Occipital lobe (tissue), 2 donors: Measurements from ENCODE around the gene KMT2A. TPM values are rescaled to one million over a fixed set of nuclear protein-coding genes. Genes with fewer than 3 reads are reported as not detected.
"Not testable (repeated sequence)": the region's sequence is repeated elsewhere in the genome, so short reads cannot be mapped to it uniquely, and the experiment has no call there.

ENCODE experiments used
- DNase-seq: peaks from one replicate; lab custom pipeline; 2025; lab: John Stamatoyannopoulos, UW
- total RNA-seq: library from RNA; depleted of rRNA; stranded (reverse); fragments of >200 nt; gene quantifications from one replicate; pipeline ENCODE4 v1.2.3, GENCODE V29; 2014

The KMT2A gene
- total RNA-seq, 1 donor from 2014 or later: 55.4 TPM

DNA sequence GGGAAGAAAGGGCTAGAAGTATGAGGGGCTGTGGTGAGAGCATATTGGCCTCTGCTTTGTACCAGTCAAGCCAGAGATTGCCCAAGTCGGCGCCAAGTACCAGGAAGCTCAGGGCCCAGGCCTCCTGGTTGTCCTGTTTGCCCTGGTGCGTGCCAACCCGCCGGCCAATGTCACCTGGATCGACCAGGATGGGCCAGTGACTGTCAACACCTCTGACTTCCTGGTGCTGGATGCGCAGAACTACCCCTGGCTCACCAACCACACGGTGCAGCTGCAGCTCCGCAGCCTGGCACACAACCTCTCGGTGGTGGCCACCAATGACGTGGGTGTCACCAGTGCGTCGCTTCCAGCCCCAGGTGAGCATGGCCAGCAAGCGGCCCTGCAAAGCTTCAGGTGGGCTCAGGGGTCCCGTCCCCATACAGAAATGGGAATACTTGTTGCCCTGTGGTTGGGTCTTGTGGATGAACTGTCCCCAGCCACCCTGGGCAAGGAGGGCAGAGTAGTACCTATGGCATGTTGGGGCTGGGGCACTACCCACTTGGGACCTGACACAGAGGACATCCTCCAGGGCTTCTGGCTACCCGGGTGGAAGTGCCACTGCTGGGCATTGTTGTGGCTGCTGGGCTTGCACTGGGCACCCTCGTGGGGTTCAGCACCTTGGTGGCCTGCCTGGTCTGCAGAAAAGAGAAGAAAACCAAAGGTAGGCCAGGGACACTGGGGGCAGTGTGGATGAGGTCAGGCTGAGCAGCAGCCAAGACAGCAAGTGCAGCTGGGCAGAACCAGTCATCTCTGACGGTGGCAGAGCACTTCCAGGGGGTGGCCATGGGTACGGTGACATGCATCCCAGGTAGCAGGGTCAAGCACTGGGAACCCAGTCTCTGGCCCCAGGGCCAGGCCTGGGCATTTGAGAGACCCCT lies 96.8 kb downstream of the KMT2A start:
- no peak for DNase-seq

DNA sequence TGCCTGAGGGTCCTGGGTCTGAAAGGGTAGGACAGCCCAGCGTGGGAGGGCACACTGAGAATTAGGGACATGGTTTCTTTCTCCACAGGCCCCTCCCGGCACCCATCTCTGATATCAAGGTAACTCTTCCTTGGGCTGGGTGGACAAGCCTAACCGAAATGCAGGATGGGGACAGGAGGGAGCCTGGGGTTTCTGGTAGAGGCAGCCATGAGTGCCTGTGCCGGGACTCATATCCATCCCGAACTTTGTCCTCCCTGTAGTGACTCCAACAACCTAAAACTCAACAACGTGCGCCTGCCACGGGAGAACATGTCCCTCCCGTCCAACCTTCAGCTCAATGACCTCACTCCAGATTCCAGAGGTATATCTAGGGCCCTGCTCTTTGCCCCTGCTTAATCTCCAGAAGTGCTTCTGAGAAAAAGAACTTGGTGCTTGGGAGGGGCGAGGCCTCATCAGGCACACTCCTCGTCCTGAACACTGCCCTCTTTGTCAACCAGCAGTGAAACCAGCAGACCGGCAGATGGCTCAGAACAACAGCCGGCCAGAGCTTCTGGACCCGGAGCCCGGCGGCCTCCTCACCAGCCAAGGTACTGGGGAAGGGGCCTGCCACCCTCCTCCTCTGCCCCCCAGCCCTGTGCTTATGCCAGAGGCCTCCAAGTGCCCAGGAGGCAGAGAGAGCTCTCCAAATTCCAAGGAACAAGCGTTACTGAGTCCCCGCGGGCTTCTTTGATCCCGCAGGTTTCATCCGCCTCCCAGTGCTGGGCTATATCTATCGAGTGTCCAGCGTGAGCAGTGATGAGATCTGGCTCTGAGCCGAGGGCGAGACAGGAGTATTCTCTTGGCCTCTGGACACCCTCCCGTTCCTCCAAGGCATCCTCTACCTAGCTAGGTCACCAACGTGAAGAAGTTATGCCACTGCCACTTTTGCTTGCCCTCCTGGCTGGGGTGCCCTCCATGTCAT lies 97.8 kb downstream of the KMT2A start:
- DNase-seq: no peak

DNA sequence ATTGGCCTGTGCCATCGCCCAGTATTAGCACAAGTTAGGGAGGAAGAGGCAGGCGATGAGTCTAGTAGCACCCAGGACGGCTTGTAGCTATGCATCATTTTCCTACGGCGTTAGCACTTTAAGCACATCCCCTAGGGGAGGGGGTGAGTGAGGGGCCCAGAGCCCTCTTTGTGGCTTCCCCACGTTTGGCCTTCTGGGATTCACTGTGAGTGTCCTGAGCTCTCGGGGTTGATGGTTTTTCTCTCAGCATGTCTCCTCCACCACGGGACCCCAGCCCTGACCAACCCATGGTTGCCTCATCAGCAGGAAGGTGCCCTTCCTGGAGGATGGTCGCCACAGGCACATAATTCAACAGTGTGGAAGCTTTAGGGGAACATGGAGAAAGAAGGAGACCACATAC lies 99.0 kb downstream of the KMT2A start:
- DNase-seq: no peak

DNA sequence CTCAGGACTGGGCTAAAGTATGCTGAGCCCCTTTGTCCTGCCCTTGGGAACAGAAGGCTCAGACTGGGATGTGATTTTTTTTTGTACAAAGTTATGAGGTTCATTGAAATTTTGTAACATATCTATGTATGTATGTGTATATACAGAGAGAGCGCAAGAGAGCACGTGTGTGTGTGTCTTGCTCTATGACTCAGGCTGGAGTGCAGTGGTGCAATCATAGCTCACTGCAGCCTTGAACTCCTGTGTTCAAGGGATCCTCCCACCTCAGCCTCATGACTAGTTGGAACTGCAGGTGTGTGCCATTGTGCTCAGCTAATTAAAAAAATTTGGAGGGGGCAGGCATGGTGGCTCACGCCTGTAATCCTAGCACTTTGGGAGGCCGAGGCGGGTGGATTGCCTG lies 100.4 kb downstream of the KMT2A start:
- no peak for DNase-seq

DNA sequence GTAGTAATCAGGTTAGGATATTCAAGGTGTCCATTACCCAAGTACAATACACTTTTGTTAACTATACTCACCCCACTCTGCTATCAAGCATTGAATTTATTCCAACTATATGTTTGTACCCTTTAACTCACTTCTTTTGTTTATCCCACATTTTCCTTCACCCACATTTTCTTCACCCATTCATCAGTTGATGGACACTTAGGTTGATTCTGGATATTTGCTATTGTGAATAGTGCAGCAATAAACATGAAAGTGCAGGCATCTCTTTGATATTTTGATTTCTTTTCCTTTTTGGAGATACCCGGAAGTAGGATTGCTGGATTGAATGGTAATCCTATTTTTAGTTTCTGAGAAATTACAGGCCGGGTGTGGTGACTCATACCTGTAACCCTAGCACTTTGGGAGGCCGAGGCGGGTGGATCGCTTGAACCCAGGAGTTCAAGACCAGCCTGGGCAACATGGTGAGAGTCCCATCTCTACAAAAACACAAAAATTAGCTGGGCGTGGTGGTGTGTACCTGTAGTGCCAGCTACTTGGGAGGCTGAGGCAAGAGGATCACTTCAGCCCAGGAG lies 101.2 kb downstream of the KMT2A start:
- DNase-seq: no peak

DNA sequence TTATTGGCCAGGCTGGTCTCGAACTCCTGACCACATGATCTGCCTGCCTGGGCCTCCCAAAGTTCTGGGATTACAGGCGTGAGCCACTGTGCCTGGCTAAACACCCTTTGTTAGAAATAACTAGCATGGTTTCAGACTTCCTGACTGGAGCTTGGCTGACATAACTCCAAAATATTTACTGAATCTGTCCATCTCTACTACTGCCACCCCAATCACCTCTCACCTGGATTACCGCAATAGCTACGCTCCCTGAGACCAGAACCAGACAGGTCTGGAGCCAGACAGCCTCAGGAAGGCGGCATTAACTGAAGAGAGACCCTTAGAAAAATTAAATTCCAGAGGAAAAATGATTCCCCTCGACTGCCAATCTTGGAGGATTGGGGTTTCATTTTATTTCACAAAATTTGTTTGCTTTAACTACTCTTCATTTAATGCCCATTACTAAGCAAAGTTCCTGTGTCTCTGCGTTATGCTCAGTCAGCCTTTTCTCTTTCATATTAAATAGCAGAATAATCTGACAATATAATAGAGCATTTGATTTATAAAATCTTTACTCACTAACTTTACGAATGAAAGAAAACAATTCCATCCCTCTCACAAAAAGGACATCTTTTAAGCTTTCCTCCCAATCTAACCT lies 107.8 kb downstream of the KMT2A start:
- no peak for DNase-seq

DNA sequence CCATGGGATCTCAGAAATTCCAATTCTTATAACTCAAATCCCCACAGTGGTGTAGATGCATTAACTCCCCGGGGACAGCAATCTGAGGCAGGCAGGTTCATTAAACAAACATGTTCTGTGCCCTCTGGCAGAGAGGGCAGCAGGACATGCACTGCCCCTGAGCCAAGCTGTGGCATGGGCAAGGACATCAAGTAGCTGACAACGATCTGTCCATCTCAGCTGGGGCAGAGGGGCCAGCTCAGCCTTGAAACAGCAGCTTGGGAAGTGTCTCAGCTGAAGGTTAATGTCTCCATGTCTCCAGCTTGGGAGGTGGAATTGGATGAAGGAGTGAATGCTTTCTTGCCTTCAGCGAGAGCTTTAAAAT lies 108.3 kb downstream of the KMT2A start:
- DNase-seq: no peak

DNA sequence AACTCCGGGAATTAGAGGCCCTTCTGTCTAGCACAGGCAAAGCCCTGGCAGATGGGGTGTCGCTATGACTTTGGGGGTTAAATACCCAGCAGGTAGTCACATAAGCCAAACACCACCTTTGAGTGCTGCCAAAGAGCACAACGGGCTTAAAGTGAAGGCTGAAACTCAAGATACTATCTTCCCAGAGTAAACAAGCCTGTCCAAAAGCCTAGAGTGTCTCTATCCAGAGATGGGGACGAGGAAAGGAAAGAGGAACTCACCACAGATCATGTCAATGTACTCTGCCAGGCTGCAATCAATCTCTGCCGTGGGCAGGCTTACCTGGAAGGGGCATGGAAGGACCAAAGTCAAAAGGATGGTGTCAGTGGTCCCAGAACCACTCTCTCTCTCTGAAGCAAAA lies 109.2 kb downstream of the KMT2A start:
- DNase-seq: no peak

DNA sequence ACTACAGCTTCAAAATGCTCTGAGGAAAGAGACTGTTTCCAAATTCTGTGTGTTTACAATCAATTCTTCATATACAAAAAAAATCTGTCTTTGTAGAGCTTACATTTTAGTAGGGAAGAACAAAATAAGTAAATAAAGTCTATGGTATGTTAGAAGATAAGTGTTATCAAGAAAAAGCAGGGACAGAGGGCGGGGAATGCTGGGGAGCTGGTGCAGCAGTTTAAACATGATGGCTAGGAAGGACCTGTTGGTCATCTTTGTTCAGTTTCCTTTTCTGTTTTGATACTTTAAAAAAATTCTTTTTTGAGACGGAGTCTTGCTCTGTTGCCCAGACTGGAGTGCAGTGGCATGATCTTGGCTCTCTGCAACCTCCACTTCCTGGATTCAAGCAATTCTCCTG lies 110.8 kb downstream of the KMT2A start:
- no peak for DNase-seq

DNA sequence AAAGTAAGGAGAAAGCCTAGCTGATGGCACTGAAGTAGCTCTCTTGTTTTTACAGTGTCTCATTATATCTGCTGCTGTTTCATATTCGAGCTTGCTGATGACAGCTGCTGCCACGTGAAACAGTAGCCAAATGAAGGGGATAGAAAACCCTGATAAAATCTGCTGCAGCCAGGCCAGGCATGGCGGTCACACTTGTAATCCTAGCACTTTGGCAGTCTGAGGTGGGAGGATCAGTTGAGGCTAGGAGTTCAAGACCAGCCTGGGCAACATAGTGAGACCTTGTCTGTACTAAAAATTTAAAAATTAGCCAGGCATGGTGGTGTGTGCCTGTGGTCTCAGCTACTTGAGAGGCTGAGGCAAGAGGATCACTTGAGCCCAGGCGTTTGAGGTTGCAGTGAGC lies 116.0 kb downstream of the KMT2A start:
- no peak for DNase-seq

DNA sequence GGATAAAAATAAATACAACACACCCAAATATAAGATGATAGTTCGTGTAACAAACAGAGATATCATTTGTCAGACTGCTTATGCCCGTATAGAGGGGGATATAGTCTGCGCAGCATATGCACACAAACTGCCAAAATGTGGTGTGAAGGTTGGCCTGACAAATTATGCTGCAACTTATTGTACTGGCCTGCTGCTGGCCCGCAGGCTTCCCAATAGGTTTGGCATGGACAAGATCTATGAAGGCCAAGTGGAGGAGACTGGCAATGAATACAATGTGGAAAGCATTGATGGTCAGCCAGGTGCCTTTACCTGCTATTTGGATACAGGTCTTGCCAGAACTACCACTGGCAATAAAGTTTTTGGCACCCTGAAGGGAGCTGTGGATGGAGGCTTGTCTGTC lies 124.5 kb downstream of the KMT2A start:
- no peak for DNase-seq

DNA sequence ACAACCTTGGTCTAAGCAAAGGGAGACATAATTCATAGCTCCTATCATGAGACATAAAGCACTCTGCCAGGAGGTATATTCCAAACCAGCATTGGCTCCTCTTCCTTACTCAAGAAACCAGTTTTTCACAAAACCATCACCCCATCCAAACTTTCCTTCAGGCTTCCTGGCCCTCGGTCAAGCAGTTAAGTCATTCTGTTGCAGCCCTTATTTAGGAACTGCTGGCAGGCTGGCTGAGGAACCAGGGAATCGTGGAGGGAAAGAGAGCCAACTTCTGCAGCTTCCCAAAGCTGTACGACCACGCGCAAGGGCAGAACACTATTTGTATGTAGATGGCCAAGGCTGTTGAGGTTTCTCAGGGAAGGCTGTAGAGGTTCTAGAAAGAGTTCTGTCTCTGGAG lies 128.8 kb downstream of the KMT2A start:
- peak; percentile 17 for DNase-seq

DNA sequence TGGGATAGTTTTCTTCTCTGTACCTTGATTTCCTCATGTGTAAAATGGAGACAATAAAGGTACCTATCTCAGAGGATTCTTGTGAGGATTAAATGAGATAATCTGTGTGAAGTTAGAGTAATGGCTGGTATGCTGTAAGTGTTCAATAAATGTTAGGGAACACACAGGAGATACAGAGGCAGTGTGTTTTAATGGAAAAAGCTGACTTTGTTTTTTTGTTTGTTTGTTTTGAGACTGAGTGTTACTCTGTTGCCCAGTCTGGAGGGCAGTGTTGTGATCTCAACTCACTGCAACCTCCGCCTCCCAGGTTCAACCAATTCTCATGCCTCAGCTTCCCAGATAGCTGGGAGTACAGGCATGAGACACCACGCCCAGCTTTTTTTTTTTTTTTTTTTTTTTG lies 133.4 kb downstream of the KMT2A start:
- DNase-seq: no peak

DNA sequence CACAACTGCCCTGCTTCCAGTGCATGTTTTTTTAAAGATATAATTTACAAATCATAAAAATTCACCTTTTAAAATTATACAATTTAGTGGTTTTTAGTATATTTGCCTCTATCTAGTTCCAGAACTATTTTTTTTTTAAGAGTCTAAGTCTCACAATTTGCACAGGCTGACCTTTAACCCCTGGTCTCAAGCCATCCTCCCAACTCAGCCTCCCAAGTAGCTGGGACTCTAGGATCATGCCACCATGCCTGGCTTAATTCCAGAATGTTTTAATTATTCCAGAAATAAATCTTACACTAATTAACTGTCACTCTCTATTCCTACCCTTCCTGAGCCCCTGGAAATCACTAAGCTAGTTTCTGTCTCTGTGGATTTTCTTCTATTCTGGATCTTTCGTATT lies 134.5 kb downstream of the KMT2A start:
- DNase-seq: no peak

DNA sequence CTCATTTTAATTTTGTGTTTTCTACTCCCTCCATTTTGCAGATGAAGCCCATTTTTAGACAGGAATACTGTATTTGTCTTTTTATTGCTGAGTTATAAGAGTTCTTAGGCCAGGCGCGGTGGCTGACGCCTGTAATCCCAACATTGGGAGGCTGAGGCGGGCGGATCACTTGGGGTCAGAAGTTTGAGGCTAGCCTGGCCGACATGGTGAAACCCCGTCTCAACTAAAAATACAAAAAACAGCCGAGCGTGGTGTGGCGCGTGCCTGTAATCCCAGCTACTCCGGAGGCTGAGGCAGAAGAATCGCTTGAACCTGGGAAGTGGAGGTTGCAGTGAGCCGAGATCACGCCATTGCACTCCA lies 135.4 kb downstream of the KMT2A start:
- not testable (repeated sequence) for DNase-seq

DNA sequence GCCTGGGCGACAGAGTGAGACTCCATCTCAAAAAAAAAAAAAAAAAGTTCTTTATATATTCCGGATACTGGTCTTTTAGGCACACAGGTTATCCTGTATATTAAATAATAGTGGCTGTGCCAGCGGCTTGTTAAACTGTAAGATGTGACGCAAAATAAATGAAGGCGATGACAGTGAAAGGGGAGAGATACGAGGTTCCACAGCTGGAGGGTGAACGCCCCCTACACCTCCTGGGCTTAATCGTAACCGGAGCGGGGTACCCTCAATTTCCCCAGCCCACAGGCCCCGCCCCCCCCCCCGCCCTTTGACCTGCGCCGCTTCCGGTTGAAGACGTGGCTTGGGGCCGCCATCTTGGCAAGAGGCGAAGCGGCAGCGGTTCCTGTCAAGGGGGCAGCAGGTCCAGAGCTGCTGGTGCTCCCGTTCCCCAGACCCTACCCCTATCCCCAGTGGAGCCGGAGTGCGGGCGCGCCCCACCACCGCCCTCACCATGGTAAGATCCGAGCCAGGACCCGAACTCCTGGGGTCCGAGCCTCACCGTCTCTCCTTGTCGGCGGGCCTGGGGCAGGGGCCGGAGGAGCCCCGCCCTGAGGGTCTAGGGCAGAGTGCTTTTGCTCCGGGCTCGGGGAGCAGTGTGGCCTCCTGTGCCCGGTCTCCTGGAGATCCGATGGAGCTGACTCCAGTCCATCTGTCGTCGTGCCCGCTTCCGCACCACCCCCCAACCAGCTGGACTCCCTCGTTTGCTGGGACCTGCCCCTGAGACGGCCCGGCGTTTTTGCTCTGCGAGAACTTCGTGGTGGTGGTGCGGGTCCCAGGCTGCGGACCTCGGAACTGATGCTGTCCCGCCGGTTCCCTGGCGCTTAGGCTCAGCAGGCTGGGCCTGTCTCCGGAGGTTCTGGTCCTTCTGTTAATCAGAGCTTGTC lies 136.0 kb downstream of the KMT2A start, which contains the start of gene ARCN1:
Gene ARCN1 (plus strand): TSS at position 349 of the 920 bp plus-strand sequence. CDS start 139 bp downstream, at position 488.
- DNase-seq: peak; percentile 84

DNA sequence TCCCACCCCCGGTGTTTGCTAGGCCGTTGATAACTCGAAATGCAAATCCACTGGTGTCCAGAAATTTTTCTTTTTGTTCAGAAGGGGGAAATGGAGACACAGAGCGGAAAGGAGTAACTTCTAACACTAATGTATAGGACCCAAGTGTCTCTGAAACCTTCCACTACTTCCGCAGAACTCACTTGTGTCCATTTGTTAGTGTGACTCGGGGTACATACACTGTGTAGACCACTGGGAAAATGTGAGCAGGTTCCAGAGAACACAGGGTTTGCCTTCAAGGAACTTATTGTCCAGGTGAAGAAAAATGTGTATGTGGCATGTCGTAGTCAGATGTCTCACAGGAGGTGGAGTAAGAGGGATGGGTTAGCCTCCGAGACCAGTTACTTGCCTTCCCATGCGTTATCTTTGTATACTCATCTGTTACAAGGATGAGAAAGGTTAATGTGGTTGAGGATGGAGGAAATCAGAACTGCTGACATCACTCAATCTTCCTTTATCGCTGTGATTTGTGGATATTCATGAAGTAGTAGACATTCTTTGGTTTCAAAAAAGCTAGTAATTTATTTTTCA lies 136.8 kb downstream of the KMT2A start:
- DNase-seq: no peak

DNA sequence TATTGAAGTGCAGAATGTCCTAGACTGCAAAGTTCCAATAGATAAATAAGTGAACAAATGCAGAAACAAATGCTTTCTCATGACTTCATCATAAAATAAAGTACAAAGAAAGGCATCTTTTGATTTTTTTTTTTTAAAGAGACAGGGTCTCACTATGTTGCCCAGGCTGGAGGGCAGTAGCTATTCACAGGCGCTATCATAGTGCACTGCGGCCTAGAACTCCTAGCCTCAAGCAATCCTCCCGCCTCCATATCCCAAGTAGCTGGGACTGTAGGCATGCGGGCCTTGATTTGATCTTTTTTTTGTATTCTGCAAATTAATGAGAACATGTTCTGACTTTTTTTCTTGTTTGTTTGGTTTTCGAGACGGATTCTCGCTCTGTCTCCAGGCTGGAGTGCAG lies 138.3 kb downstream of the KMT2A start:
- no peak for DNase-seq
